CD14-positive monocyte (primary cell): ENCODE data around the gene AURKA. TPM values are rescaled to one million over a fixed set of nuclear protein-coding genes. Genes with fewer than 3 reads are reported as not detected.

ENCODE experiments used
- DNase-seq, 3 donors: peaks; one replicate each; pipeline ENCODE4 v3.0.0-alpha.2; 2011 to 2022
- H2AFZ ChIP-seq: 2 replicates; pipeline ENCODE4 v1.6.0; 2012; ENCODE audit warnings: mild to moderate bottlenecking, low read depth, low read length, inconsistent platforms; ENCODE audit not compliant: insufficient read depth, poor library complexity, severe bottlenecking
- H3K27ac ChIP-seq, 2 donors: 1 replicate in 1 of 2; 2 replicates in 1 of 2; pipeline ENCODE4 v1.5.1; 2012 to 2013; ENCODE audit warnings: low read length in 2 of 2, control low read depth in 1 of 2, inconsistent platforms in 1 of 2, low read depth in 1 of 2, mild to moderate bottlenecking in 1 of 2
- H3K27me3 ChIP-seq, 2 donors: one replicate each; pipeline versions ENCODE4 v1.6.0 to v1.6.1; 2011 to 2013; ENCODE audit warnings: low read length in 2 of 2; ENCODE audit not compliant: control insufficient read depth in 2 of 2, insufficient read depth in 2 of 2
- H3K36me3 ChIP-seq, 2 donors: replicated peaks in 1 of 2; 1 replicate in 1 of 2; 2 replicates in 1 of 2; pipeline versions ENCODE4 v1.5.1 to v1.6.1; 2012 to 2013; ENCODE audit warnings: low read length in 2 of 2, control low read depth in 1 of 2, inconsistent platforms in 1 of 2, mild to moderate bottlenecking in 1 of 2; ENCODE audit not compliant: insufficient read depth in 2 of 2, control insufficient read depth in 1 of 2
- H3K4me1 ChIP-seq, 2 donors: 1 replicate in 1 of 2; 2 replicates in 1 of 2; pipeline versions ENCODE4 v1.5.1 to v1.6.1; 2012 to 2013; ENCODE audit warnings: low read length in 2 of 2, control low read depth in 1 of 2, inconsistent platforms in 1 of 2, mild to moderate bottlenecking in 1 of 2, moderate library complexity in 1 of 2; ENCODE audit not compliant: insufficient read depth in 2 of 2, control insufficient read depth in 1 of 2
- H3K4me2 ChIP-seq: replicated peaks from 2 replicates; pipeline ENCODE3; 2012; ENCODE audit warnings: low read length, moderate library complexity, mild to moderate bottlenecking; ENCODE audit not compliant: poor library complexity, severe bottlenecking; ENCODE audit errors: extremely low read depth
- H3K4me3 ChIP-seq, 3 experiments: fragments of 200-600 bp in 1 of 3; sonication (generic) in 1 of 3; replicated peaks in 1 of 3; 1 replicate in 2 of 3; 2 replicates in 1 of 3; pipeline ENCODE4 v1.5.1; 2011 to 2013; ENCODE audit warnings: low read length in 3 of 3, mild to moderate bottlenecking in 3 of 3, control low read depth in 2 of 3, low read depth in 2 of 3, inconsistent platforms in 1 of 3, moderate library complexity in 1 of 3
- H3K79me2 ChIP-seq: 2 replicates; pipeline ENCODE4 v1.6.0; 2012; ENCODE audit warnings: mild to moderate bottlenecking, control low read depth, inconsistent platforms, low read length, moderate library complexity; ENCODE audit not compliant: insufficient read depth
- H3K9ac ChIP-seq: 2 replicates; pipeline ENCODE4 v1.6.0; 2017; ENCODE audit warnings: low read length, mild to moderate bottlenecking; ENCODE audit not compliant: insufficient read depth, poor library complexity, severe bottlenecking
- H3K9me3 ChIP-seq, 2 donors: replicated peaks in 1 of 2; 1 replicate in 1 of 2; 2 replicates in 1 of 2; pipeline versions ENCODE4 v1.5.1 to v1.6.1; 2012 to 2013; ENCODE audit warnings: low read length in 2 of 2, control low read depth in 1 of 2; ENCODE audit not compliant: control insufficient read depth in 1 of 2, insufficient read depth in 1 of 2
- H4K20me1 ChIP-seq: 2 replicates; pipeline ENCODE4 v1.6.0; 2012; ENCODE audit warnings: mild to moderate bottlenecking, low read length, control low read depth, moderate library complexity; ENCODE audit not compliant: insufficient read depth
- H3K27ac Mint-ChIP-seq, 7 donors: one replicate each; pipeline ENCODE4 v1.8.0; 2020; ENCODE audit warnings: mild to moderate bottlenecking in 7 of 7, mixed read lengths in 7 of 7, moderate library complexity in 6 of 7, inconsistent platforms in 2 of 7
- H3K27me3 Mint-ChIP-seq, 3 donors: one replicate each; pipeline ENCODE4 v1.8.0; 2021 to 2022; ENCODE audit warnings: low read depth in 3 of 3, mild to moderate bottlenecking in 3 of 3, mixed read lengths in 3 of 3, moderate library complexity in 3 of 3, inconsistent platforms in 1 of 3
- H3K36me3 Mint-ChIP-seq, 2 donors: one replicate each; pipeline ENCODE4 v1.8.0; 2020; ENCODE audit warnings: mixed read lengths in 2 of 2, inconsistent platforms in 1 of 2, mild to moderate bottlenecking in 1 of 2
- H3K4me1 Mint-ChIP-seq: one replicate; pipeline ENCODE4 v1.8.0; 2020; ENCODE audit warnings: mild to moderate bottlenecking, mixed read lengths
- H3K4me3 Mint-ChIP-seq, 2 donors: one replicate each; pipeline ENCODE4 v1.8.0; 2020; ENCODE audit warnings: mild to moderate bottlenecking in 2 of 2, mixed read lengths in 2 of 2, moderate library complexity in 1 of 2
- H3K9me3 Mint-ChIP-seq, 7 donors: one replicate each; pipeline ENCODE4 v1.8.0; 2020 to 2022; ENCODE audit warnings: mixed read lengths in 7 of 7, mild to moderate bottlenecking in 6 of 7, moderate library complexity in 6 of 7, inconsistent platforms in 2 of 7
- WGBS: methylation state at CpG from one replicate; pipeline ENCODE4 v1.1.5; 2013; ENCODE audit warnings: missing lambda C conversion rate; ENCODE audit not compliant: insufficient coverage; 5-methylcytosine and 5-hydroxymethylcytosine counted together
- intact Hi-C, 2 donors: fragments of 100-400 bp; cut with micrococcal nuclease; formaldehyde crosslinking; loops; one replicate each; pipeline versions ENCODE4 v1.15.0 to v1.15.1; 2023
- polyA plus RNA-seq, 3 donors: library from polyadenylated mRNA; depleted of rRNA in 1 of 3; unstranded in 2 of 3; stranded (reverse) in 1 of 3; fragments of 300-500 nt in 2 of 3; fragments of >200 nt in 1 of 3; fragmentation: Illumina TruSeq in 2 of 3; gene quantifications; 1 replicate in 2 of 3; 2 replicates in 1 of 3; pipeline ENCODE4 v1.2.3, GENCODE V29; 2012 to 2021
- TF ChIP-seq, protein P1 (sequence below): fragments of 200-600 bp; IDR thresholded peaks from one replicate; pipeline ENCODE4 v1.8.0; 2022; ENCODE audit warnings: antibody characterized with exemption, mild to moderate bottlenecking

AURKA gene
- polyA plus RNA-seq, 3 donors = 1.4 to 1.7 (median 1.5) TPM

DNA sequence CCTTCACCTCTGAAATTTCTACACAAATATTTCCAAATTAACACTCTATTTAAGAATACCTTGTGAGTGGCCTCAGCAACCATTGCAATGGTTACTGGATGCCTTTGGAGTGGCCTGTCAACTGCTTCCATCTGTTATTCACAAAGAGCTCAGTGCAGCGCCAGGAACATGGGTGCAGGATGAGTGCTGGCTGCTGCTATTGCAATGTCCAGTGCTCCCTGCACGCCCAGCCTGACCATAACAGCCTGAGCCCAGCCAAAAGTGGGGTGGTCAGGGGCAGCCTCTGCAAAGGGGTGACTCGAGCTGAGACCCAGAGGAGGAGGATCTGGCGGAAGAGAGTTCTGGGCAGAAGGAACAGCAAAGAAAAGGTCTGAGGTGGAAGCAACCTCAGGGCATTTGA lies 38.4 kb upstream of the AURKA start:
- intact Hi-C loops = no loop called here
- peaks cover 58 to 63% of the 10 kb centered on the region in 2 donors for H3K4me1 ChIP-seq

DNA sequence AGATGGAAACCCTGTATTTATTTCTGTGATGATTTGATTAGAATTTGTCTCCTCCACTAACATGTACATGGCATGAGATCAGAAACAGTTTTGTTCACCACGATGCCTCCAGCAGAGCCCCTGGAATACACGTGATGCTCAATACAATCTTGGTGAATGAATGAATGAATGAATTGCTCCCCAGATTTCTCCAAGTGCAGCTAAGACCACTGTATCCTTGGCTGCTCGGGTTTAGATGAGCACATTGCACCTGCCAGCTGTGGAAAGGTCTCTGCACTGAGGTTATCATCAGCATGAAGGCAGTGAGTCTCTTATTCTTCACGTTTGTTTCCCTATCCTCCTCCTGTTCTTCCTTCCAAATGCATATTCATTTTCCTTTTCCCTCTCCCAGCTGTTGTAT lies 37.9 kb upstream of the AURKA start:
- Mint-ChIP-seq H3K27ac (peak overlapping the region; percentile 46 to 89 (median 71)), H3K9me3 (peaks cover 0 to 9% (median 2%) of the 10 kb centered on the region in 7 donors), H3K36me3 (peaks cover 36 to 44% of the 10 kb centered on the region in 2 donors), H3K27me3 (peaks cover 48 to 61% (median 58%) of the 10 kb centered on the region in 3 donors), H3K4me3 (peak overlapping the region in 1 of 2 donors; percentile 75), H3K4me1 (peaks cover 68% of the 10 kb centered on the region)
- no peak overlapping the region for H2AFZ ChIP-seq
- intact Hi-C loops = loop anchor here in 1 of 2 donors (1.0 to 5.0 kb wide), 2 partner anchors 11 to 38 kb away; partner anchors contain the start of genes AURKA and CSTF1
- DNase-seq = no peak
- peak overlapping the region; percentile 74 for H3K4me2 ChIP-seq
- H3K4me1 ChIP-seq = peaks cover 57 to 63% of the 10 kb centered on the region in 2 donors
- H3K27ac ChIP-seq = peak overlapping the region in 1 of 2 donors; percentile 29
- TF ChIP-seq, protein P1, sequence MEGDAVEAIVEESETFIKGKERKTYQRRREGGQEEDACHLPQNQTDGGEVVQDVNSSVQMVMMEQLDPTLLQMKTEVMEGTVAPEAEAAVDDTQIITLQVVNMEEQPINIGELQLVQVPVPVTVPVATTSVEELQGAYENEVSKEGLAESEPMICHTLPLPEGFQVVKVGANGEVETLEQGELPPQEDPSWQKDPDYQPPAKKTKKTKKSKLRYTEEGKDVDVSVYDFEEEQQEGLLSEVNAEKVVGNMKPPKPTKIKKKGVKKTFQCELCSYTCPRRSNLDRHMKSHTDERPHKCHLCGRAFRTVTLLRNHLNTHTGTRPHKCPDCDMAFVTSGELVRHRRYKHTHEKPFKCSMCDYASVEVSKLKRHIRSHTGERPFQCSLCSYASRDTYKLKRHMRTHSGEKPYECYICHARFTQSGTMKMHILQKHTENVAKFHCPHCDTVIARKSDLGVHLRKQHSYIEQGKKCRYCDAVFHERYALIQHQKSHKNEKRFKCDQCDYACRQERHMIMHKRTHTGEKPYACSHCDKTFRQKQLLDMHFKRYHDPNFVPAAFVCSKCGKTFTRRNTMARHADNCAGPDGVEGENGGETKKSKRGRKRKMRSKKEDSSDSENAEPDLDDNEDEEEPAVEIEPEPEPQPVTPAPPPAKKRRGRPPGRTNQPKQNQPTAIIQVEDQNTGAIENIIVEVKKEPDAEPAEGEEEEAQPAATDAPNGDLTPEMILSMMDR = no peak
- peaks cover 25 to 31% of the 10 kb centered on the region in 2 donors for H3K27me3 ChIP-seq
- no peaks in the 10 kb centered on the region for H3K79me2 ChIP-seq
- no CpG with 5 or more reads among the region's 4 CpGs for WGBS
- H3K36me3 ChIP-seq = no peaks in the 10 kb centered on the region
- peaks cover 57% of the 10 kb centered on the region for H4K20me1 ChIP-seq
- peak overlapping the region in 1 of 3 experiments; percentile 65 for H3K4me3 ChIP-seq
- H3K9ac ChIP-seq = no peak overlapping the region
- H3K9me3 ChIP-seq = no peaks in the 10 kb centered on the region

More for the DNA sequence above, 38.4 kb upstream of the AURKA start:
- Histone ChIP-seq H3K79me2 (no peaks in the 10 kb centered on the region), H3K4me3 (peak overlapping the region in 1 of 3 experiments; percentile 65), H2AFZ (no peak overlapping the region), H3K36me3 (no peaks in the 10 kb centered on the region), H3K9ac (no peak overlapping the region), H4K20me1 (peaks cover 57% of the 10 kb centered on the region), H3K9me3 (no peaks in the 10 kb centered on the region), H3K27me3 (peaks cover 22 to 26% of the 10 kb centered on the region in 2 donors), H3K27ac (no peak overlapping the region), H3K4me2 (peak overlapping the region; percentile 74)
- DNase-seq = no peak
- peaks cover 45 to 57% (median 54%) of the 10 kb centered on the region in 3 donors for H3K27me3 Mint-ChIP-seq
- H3K36me3 Mint-ChIP-seq = peaks cover 33 to 40% of the 10 kb centered on the region in 2 donors
- H3K9me3 Mint-ChIP-seq = peaks cover 0 to 9% (median 2%) of the 10 kb centered on the region in 7 donors
- TF ChIP-seq, protein P1 = no peak
- H3K27ac Mint-ChIP-seq = peak overlapping the region in 3 of 7 donors; percentile 50 to 83 (median 56)
- 80% methylated on average over 4 of the region's 4 CpGs for WGBS
- H3K4me1 Mint-ChIP-seq = peaks cover 69% of the 10 kb centered on the region
- H3K4me3 Mint-ChIP-seq = peak overlapping the region in 1 of 2 donors; percentile 75
